ENCODE data around the gene CNTF. TPM values are rescaled to one million over a fixed set of nuclear protein-coding genes. Genes with fewer than 3 reads are reported as not detected.

The CNTF gene
- total RNA-seq, 3 donors from 2014 or later, result 0.59 to 1.6 (median 0.66) TPM

DNA sequence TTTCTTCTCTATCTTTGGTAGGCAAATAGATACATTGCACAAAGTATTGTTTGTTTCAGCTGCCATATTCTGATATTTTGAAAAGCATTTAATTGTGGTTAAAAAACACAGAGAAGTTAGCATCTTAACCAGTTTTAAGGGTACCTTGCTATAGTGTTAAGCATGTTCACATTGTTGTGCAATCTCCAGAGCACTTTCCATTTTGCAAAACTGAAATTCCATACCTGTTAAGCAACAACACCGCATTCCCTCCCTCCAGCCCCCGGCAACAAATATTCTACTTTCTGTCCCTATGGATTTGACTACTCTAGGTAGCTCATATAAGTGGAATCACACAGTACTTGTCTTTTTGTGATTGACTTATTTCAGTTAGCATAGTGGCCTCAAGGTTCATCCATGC, 33.9 kb downstream of the CNTF start:
- Histone ChIP-seq H3K9me3 (no peaks in the 10 kb centered on the region), H3K36me3 (no peaks in the 10 kb centered on the region), H3K4me1 (no peaks in the 10 kb centered on the region), H3K27ac (no peak overlapping the region), H3K4me3 (no peak overlapping the region), H3K27me3 (no peaks in the 10 kb centered on the region)
- TF ChIP-seq POLR2A (IDR thresholded peaks at IDR 0.05) (no peak), POLR2AphosphoS5 (IDR thresholded peaks at IDR 0.05) (no peak)
- TF ChIP-seq, protein P1, sequence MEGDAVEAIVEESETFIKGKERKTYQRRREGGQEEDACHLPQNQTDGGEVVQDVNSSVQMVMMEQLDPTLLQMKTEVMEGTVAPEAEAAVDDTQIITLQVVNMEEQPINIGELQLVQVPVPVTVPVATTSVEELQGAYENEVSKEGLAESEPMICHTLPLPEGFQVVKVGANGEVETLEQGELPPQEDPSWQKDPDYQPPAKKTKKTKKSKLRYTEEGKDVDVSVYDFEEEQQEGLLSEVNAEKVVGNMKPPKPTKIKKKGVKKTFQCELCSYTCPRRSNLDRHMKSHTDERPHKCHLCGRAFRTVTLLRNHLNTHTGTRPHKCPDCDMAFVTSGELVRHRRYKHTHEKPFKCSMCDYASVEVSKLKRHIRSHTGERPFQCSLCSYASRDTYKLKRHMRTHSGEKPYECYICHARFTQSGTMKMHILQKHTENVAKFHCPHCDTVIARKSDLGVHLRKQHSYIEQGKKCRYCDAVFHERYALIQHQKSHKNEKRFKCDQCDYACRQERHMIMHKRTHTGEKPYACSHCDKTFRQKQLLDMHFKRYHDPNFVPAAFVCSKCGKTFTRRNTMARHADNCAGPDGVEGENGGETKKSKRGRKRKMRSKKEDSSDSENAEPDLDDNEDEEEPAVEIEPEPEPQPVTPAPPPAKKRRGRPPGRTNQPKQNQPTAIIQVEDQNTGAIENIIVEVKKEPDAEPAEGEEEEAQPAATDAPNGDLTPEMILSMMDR (IDR thresholded peaks at IDR 0.05), result no peak
- intact Hi-C loops (cut with DNase I; ENCODE audit: low total_unique reads), result no loop called here
- DNase-seq (ENCODE audit: low spot score in 2 of 2), result no peak

DNA sequence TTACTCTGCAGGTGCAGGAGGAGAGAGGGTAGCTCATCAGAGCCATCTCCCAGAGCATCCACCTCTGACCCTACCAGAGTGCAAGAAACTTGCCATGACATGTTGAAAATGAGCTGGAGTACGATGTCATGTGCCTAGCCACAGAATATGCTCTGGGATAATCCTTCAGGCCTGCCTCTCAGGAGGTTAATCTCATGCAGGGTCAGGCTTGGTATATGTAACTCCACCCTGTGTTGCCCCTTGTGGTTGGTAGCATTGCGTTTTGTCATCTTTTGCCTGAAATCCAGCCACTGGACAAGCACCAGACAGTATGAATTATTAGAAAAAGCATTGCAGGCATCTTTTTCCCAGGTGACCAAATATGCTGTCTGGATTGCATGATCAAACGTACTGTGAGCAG, 36.2 kb downstream of the CNTF start:
- TF ChIP-seq POLR2AphosphoS5 (IDR thresholded peaks at IDR 0.05) (no peak), POLR2A (IDR thresholded peaks at IDR 0.05) (no peak)
- TF ChIP-seq, protein P1 (IDR thresholded peaks at IDR 0.05), result no peak
- H3K27ac ChIP-seq, result no peak overlapping the region
- H3K36me3 ChIP-seq, result no peaks in the 10 kb centered on the region
- no peaks in the 10 kb centered on the region for H3K27me3 ChIP-seq
- intact Hi-C loops (cut with DNase I; ENCODE audit: low total_unique reads), result no loop called here
- no peak for DNase-seq (ENCODE audit: low spot score in 2 of 2)
- no peaks in the 10 kb centered on the region for H3K4me1 ChIP-seq
- H3K4me3 ChIP-seq, result no peak overlapping the region
- no peaks in the 10 kb centered on the region for H3K9me3 ChIP-seq

DNA sequence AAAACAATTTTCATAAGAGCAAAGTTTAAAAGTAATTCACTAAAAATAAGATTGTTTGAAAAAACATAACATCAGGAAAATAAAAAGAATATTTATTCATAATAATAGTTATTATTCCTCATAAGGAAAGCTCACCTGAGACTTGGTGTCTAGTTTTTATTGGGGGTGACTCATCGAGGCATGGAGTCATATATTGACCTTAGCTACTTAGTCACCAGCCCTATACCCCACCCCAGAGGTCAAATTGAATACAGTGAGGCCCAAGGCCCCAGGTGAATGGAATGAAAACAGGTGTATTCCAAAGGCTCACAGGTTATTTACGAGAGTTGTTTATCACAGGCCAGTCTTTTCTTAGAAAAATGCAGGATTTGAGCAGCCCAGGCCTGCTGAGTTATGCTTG, 36.9 kb downstream of the CNTF start:
- Histone ChIP-seq H3K27me3 (no peaks in the 10 kb centered on the region), H3K4me1 (no peaks in the 10 kb centered on the region), H3K27ac (no peak overlapping the region), H3K4me3 (no peak overlapping the region), H3K36me3 (no peaks in the 10 kb centered on the region), H3K9me3 (no peaks in the 10 kb centered on the region)
- DNase-seq (ENCODE audit: low spot score in 2 of 2), result no peak
- intact Hi-C loops (cut with DNase I; ENCODE audit: low total_unique reads), result no loop called here
- TF ChIP-seq, protein P1 (IDR thresholded peaks at IDR 0.05), result no peak
- no peak for TF ChIP-seq POLR2A (IDR thresholded peaks at IDR 0.05)
- no peak for TF ChIP-seq POLR2AphosphoS5 (IDR thresholded peaks at IDR 0.05)

DNA sequence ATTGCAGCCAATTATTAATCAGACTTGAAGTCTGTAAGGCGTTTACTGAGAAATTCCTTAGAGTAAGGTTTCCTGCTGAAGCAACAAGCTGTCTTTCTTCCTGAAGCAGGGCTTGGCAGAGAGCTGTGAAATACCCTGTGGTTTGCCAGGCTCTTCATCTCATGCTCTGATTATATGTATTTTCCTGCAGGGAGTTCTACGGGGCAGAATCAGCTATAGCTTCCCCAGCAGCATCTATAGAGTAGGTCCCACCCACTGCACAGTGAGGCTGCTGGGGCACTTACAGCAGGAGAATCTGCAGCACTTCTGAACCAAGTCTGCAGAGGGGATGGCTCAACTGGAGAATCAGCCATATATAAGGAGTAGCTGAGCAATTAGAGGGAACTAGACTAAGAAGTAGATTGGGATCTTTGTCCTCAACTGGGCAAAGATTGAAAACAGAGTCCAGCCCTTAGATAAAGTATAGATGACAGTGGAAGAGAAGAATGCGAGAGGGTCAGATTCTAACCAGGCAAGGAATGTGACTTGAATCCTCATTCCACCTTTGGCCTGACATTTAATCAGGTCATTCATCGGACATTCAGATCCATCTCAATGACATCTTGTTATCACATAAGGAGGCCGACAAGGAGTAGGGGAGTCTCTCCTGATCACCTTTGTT, 37.6 kb downstream of the CNTF start:
- no peaks in the 10 kb centered on the region for H3K27me3 ChIP-seq
- DNase-seq (ENCODE audit: low spot score in 2 of 2), result no peak
- no peak overlapping the region for H3K27ac ChIP-seq
- H3K36me3 ChIP-seq, result no peaks in the 10 kb centered on the region
- intact Hi-C loops (cut with DNase I; ENCODE audit: low total_unique reads), result no loop called here
- no peaks in the 10 kb centered on the region for H3K4me1 ChIP-seq
- no peaks in the 10 kb centered on the region for H3K9me3 ChIP-seq
- H3K4me3 ChIP-seq, result no peak overlapping the region
- TF ChIP-seq, protein P1 (IDR thresholded peaks at IDR 0.05), result no peak
- TF ChIP-seq POLR2A (IDR thresholded peaks at IDR 0.05) (no peak), POLR2AphosphoS5 (IDR thresholded peaks at IDR 0.05) (no peak)

DNA sequence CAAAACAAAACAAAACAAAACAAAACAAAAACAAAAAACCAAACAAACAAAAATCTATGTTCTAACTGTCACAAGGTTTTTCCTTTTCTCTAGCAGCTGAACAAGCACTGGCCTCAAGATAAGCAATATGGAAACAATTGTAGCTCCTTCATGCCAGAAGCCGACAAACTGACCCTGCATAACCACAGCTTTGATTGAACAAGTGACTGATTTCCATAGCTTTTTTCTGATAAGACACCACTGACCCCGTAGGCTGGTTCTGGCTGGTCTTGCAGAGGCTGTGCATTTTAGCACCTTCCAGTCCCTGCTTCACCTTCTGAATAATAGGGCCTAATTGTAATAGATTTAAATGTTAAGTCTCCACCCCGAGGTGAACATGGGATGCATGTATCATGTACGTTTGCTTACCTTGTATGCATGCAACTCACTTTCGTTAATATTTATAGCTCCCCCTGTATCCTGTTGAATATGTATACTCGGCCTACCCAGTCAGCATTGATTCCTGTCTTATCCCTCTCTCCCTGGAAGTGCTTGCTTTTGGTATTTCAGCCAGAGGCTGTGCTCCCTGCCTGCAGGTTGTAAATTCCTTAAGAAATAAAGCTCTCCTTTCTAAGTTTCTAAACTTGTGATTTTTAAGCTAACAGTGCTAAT, 49.6 kb downstream of the CNTF start:
- H3K9me3 ChIP-seq, result no peaks in the 10 kb centered on the region
- TF ChIP-seq, protein P1 (IDR thresholded peaks at IDR 0.05), result no peak
- TF ChIP-seq POLR2AphosphoS5 (IDR thresholded peaks at IDR 0.05), result no peak
- intact Hi-C loops (cut with DNase I; ENCODE audit: low total_unique reads), result no loop called here
- H3K36me3 ChIP-seq, result no peaks in the 10 kb centered on the region
- no peaks in the 10 kb centered on the region for H3K4me1 ChIP-seq
- DNase-seq (ENCODE audit: low spot score in 2 of 2), result no peak
- H3K4me3 ChIP-seq, result no peak overlapping the region
- H3K27me3 ChIP-seq, result no peaks in the 10 kb centered on the region
- H3K27ac ChIP-seq, result no peak overlapping the region
